ENCODE measurements around the gene KIAA1671.

DNA sequence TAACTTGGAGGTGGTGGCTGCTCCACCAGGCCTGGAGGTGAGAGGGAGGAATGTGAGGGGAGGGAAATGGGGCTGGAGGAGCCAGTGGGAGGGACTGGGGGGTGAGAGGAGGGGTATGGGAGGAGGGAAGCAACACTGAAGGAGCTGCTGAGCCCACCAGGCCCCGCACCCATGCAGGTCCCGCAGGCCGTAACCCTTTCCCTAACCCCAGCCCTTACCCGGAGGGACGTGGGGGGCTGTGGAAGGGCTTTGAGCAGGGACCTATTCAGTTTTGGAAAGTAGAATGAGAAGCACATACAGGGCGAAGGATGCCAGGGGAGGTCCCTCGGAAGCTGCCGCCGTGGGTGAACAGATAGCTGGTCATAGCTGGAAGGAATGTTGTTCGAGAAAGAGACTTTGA, 213.3 kb downstream of the KIAA1671 start:
- TF ChIP-seq, protein P1, sequence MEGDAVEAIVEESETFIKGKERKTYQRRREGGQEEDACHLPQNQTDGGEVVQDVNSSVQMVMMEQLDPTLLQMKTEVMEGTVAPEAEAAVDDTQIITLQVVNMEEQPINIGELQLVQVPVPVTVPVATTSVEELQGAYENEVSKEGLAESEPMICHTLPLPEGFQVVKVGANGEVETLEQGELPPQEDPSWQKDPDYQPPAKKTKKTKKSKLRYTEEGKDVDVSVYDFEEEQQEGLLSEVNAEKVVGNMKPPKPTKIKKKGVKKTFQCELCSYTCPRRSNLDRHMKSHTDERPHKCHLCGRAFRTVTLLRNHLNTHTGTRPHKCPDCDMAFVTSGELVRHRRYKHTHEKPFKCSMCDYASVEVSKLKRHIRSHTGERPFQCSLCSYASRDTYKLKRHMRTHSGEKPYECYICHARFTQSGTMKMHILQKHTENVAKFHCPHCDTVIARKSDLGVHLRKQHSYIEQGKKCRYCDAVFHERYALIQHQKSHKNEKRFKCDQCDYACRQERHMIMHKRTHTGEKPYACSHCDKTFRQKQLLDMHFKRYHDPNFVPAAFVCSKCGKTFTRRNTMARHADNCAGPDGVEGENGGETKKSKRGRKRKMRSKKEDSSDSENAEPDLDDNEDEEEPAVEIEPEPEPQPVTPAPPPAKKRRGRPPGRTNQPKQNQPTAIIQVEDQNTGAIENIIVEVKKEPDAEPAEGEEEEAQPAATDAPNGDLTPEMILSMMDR (conservative IDR thresholded peaks at IDR 0.05), result no peak
- TF ChIP-seq ZFX (IDR thresholded peaks at IDR 0.05), result no peak
